Fibroblast of skin of right quadriceps (primary cell): Measurements from ENCODE around the gene ANKS3.

ENCODE experiments used
- DNase-seq: peaks from one replicate; pipeline ENCODE4 v3.0.0-alpha.2; 2013

ANKS3 gene

DNA sequence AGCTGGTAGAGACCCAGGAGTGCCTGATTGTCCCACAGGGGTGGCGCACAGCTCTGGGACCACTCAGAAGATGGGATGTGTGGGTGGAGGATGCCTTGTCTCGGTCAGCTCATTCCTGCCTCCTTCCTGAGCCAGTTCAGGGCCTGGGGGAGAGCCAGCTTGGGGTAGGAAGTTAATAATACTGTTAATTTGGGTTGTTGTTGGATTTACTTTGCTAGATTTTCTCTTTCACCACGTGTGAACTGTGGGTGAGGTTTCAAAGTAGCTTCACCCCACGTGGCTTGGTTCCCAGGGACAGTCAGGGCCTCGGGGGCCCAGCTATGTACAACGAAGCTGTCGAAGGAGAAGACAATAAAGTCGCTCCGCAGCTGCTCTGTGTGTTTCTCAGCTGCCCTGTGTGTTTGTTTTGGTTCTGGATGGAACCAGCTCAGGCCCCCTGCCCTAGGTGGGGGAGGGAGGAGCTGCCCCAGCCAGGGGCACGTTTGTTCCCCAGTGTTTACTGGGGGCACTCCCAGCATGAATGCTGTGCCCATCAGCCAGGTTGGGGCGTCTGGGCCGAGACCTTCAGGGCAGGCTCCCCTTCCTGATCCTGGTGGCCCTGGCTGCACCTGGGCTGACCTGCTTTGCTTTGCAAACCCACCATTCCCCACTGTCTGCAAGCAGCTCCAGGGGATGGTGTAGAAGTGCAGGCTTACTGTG, 38.4 kb downstream of the ANKS3 start:
- DNase-seq = no peak

DNA sequence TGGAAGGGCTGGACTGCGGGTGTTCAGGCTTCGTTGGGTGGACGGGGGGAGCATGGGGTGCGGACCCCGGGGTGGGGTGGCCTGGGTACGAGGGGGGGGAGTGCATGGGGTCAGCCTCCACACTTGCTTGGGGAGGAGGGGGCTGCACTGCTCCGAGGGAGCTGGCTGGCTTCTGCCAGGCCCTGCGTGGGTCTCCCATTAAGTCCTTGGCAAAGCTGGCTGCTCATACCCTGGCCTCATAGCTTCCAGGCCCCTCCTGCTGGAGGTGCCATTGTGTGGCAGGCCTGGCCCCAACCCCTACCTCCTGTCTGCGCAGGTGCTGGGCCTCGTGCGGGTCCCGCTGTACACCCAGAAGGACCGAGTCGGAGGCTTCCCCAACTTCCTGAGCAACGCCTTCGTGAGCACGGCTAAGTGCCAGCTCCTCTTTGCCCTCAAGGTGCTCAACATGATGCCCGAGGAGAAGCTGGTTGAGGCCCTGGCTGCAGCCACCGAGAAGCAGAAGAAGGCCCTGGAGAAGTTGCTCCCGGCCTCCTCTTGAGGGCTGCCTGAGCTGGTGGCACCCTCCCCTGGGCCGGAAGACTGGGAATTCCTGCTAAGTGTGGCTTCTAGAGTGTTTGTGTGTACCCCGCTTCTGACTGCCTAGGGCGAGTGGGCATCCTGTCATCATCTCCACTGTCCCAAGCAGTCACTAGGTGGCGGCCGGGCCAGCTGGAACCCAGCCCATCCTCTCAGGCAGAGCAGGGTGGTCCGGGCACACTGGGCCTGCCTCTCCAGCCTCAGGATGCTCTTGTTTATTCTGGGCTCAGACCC, 39.2 kb downstream of the ANKS3 start:
- DNase-seq = no peak

DNA sequence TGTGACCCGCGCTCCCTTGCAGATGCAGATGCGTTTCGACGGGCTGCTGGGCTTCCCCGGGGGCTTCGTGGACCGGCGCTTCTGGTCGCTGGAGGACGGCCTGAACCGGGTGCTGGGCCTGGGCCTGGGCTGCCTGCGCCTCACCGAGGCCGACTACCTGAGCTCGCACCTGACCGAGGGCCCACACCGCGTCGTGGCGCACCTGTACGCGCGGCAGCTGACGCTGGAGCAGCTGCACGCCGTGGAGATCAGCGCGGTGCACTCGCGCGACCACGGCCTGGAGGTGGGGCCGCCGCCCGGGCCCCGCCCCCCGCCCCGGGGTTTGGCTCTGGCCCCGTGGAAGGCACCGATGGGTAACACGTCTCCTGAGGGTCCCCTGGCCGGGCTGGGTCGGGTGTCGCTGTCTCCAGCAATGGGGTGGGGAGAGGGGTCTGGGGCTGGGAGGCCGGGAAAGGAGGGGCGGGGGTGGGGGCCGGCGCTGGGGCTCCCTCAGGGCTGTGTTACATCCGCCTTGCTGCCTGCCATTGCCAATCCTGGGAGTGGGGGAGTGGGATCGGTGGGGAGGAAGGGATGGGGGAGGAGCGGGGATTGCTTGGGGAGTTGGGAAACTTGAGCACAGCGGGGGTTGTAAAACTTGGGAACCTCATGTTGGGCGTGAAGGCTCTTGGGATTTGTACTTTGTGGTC, 40.0 kb downstream of the ANKS3 start:
- DNase-seq = peak; percentile 57

DNA sequence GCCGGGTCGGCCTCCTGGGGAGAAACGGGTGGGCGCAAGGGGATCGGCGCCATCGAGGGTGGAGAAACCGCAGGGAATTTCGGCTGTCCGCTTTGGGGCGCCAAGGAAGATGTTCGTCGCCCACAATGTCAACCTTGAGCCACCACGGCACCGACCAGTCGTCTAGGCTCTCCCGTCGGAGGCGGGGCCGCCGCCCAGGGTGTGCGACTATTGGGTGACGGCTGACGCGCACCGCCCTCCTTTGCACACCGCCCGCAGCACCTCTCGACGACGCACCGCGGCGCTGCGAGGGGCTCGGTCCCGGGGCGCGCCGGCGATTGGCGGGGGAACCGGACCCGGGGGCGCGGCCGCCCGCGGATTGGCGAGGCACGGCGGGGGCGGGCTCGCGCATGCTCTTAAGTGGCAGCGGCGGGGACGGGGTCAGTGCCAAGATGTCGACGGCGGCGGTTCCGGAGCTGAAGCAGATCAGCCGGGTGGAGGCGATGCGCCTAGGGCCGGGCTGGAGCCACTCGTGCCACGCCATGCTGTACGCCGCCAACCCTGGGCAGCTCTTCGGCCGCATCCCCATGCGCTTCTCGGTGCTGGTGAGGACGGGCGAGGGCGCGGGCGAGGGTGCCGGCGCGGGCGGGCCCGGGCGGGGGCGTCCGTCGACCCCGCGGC, 40.6 kb downstream of the ANKS3 start, which contains the start of gene NUDT16L1:
Gene NUDT16L1, plus strand, starts transcription at position 267 of the 660 bp plus-strand sequence. Its CDS starts 165 bp downstream, at position 432.
- DNase-seq = peak; percentile 95

DNA sequence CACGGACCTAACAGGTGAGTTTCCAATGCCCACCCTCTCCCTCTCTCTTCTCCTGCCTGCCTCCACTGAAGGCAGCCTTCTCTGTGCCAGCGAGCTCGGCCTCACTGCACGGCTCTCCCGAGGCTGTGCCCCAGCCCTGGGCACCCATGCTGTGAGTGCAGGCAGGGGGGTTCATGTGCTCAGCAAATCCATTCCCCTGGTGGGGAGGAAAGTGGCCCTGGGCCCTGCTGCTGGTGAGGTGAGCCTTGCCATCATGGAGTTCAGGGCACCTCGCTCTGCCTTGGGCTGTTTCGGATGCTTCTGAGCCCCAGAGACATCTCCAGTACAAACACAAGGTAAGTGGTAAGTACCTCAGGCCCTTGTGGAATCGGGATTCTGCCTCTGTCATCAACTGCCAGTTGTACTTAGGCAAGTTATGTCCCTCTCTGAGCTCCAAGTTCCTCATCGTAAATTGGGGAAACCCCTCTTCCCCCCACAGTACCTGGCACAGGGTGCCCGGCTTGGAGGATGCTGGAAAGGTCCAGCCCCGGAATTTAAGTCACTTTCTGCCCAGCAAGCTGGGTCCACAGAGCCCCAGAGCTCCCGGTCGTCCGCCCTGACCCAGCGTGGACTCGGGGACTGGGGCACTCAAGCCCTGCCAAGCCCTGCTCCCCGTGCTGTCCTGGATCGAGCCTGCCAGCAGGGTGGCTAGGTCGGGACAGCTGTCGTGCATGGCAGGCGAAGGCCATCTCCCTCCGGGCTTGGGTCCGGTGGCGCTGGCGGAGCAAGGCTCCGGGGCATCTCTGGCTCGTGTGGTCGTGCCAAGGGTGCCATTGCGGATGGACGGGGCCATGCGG, 41.4 kb downstream of the ANKS3 start:
- DNase-seq = no peak

DNA sequence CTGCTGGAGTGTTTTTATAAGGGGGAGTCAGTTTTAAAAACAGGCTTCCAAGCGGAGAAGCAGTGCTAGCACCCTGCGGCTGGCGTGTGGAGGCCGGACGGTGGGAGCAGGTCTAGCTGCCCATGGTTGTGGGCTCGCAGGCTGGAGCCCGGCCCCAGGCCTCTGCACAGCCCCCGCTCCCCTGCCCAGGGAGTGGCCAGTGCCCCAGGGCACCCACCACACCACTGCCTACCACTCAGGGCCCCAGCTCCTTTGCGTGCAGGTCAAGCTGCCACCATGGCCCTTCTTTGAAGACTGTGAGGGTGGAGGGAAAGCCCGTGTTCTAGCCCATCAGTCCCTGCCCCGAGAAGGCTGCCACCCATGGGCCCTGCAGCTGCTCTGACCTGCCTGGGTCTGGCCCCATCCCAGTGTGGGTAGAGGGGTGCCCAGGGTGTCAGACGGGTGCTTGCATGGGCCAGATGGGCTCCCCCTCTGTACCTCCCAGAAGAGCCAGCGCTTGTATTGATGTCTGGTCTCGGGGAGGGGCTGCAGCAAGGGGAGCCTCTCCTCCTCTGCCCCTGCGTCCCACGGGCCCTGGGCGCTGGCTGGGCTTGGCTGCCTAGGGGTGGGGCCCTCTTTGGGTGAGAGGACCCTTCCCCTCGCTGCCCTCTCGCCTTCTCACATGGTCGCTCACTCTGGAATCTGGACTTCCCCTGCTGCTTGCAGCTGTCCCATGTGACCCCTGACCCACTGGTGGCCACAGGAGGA, 42.2 kb downstream of the ANKS3 start:
- no peak for DNase-seq

DNA sequence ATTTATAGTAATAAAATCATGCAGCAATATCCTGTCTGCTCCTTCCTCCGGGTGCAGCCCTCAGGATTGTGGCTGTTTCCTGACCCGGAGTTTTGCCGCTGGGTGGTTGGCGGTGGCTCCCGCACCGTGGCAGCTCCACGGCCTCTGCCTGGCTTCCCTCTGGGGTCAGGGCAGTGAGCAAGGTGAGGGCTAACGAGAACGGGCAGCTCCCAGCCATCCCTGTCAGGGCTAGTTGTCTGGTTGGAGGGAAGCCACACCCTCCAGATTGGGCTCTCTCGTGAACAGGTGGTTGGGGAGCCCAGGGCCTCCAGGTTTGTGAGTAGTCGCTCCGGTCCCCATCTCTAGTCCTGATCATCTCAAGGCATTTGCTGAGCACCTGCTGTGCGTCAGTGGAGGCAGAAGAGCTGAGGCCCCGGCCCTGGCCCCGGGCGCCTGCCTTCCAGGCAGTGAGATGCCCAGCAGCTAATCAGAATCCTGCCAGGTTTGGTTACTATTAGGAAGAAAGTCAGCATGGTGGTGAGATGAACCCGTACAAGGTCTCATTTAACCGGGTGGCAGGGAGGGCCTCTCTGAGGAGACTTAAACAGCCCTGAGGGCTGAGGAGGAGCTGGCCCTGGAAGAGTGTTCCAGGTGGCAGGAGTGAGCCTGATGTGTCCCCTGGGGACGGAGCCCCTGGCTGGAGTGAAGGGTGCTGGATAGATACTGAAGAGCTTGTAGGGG, 43.0 kb downstream of the ANKS3 start:
- no peak for DNase-seq

DNA sequence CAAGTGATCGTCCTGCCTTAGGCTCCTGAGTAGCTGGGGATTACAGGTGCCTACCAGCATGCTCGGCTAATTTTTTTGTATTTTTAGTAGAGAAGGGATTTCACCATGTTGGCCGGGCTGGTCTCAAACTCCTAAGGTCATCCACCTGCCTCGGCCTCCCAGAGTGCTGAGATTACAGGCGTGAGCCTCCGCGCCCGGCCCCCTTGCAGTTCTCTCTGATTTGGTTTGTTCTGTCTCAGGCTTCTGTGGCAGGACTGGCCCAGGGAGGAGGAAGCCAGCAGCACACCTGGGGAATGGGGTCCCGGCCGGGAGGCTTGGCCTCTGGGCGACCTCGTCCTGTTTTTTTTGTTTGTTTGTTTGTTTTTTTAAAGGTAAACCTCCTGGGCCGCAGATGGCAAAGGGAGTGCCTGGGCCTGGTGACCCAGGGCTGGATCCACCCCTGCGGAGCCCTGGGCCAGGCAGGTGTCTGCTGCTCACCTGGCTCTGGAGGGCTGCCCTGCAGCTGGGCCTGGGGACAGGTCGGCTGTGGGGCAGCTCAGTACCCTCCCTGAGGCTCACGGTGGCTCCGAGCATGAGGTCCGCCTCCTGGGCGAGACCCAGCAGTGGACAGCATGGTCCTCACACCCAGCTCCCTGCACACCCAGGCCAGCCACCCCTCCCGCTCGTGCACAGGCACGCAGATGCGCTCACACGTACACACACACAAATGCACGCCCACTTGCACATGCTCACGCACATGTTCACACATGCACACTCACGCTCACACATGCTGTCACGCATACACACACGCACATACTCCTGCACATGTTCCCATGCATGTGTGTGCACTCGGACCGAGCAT, 44.0 kb downstream of the ANKS3 start:
- DNase-seq = no peak

DNA sequence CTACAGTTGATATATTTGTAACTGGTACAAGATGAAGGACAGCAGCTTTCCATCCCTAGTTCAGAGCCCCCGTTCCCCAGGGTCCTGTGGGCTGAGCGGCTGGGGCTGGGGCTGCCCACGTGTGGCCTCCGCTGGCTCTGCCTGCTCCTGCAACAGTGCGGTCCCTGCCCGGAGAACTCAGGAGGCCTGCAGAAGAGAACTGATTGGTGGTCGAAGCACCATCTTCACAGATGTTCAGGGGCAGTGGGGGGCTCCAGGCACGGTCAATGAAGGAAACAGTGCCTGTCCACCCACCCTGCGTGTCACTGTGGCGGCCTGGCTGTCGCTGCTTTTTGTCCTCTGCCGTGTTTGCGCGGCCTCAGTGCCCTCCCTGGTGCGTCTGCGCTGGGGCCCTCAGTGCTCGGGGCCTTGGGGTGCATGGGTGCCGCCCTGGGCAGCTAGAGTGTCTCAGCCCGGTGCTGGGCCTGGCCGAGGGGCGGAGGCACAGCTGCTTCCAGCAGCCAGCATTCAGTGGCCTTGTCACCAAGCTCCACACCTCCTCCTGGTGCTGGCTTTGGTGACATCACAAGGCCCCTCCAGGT, 44.9 kb downstream of the ANKS3 start:
- no peak for DNase-seq

DNA sequence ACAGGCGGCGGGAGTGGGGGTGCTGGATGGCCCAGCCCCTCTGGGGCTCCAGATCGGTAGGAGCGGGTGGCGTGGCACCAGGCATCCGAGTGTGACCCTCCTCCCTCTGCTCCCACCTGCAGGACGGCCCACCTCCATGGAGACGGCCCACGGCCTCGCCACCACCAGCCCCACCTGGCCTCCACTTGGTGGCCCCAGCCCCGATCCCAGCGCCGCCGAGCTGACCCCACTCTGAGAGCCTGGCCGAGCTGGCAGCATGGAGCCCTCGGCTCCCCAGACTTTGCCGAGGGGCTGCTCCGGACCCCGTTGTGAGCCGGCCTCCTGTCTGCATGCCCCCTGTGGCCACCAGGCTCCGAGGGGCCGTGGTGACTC, 45.4 kb downstream of the ANKS3 start:
- DNase-seq = no peak

DNA sequence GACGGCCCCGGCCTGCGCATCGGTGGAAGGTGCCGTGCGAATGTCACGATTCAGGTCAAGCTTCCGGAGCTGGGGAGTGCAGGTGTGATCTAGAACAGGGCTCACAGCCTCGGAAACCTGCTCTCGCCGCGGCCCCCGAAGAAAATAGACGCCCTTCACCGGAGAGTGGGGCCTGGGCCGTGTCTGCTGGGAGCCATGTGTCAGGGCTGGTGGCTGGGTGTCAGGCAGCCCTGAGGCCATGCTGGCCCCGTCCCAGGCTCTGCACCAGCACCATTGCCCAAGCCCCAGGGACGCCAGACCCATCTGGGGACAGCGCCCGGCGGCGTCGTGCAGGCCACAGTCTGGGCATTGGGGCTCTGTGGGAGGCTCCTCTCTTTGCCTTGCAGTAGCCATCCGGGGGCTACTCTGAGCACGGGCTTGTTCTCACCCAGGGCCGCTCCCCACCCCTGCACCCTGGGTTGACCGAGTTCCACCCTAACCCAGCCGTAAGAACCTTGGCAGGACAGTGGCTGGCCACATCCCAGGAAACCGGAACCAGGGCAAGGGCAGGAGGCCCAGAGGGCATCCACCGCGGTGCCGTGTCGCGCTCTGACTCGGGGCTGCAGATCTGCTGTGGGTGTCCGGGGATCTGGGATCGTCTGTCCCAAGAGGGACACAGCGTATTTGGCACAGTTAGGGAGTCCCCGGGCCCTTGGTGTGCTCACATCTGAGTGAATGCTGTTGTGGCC, 46.0 kb downstream of the ANKS3 start:
- no peak for DNase-seq

DNA sequence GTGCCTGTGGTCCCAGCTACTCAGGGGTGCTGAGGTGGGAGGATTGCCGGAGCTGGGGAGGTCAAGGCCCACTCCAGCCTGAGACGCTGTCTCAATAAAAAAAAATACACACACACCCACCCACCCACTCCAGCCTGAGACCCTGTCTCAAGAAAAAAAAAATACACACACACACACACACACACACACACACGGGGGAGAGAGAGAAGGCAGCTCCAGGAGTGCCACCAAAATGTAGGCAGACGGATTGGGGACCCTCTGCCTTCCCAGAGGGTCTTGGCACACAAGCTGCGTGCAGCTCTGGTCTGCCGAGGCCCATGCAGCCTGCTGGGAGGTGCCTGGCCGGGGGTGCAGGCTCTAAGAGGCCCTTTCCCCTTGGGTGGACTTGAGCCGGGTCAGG, 46.7 kb downstream of the ANKS3 start:
- no peak for DNase-seq

DNA sequence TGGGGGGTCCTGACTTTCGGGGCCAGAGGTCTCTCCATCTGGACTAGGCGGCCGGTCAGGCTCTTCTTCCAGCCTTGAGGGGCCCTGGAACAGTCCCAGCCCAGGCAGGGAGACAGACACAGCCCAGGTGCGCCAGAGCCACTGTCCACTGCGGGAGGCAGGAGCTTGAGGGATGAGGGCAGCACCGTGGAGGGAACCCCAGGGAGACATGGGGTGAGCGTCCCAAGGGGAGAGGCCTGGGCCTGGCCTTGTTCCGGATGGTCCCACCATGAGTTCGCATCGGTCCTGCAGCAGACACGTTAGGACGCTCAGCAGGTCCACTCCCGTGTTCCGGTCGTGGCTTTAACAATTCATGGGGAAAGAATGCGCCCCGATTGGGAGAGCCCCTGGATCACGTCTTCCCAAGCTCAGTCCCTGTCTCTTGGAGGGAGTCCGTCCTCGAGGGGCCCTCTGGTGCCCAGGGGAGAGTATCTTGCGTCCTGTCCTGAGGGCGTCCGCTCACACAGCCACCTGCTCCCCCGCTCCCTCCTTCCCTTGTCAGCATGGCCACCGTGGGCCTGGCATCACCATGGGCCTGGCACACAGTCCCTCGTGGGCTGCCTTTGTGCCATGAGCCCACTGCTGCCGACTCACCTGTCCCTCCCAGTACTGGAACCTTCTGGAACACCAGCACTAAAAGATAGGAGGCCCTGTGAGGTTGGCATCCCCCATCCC, 47.4 kb downstream of the ANKS3 start:
- DNase-seq = no peak

DNA sequence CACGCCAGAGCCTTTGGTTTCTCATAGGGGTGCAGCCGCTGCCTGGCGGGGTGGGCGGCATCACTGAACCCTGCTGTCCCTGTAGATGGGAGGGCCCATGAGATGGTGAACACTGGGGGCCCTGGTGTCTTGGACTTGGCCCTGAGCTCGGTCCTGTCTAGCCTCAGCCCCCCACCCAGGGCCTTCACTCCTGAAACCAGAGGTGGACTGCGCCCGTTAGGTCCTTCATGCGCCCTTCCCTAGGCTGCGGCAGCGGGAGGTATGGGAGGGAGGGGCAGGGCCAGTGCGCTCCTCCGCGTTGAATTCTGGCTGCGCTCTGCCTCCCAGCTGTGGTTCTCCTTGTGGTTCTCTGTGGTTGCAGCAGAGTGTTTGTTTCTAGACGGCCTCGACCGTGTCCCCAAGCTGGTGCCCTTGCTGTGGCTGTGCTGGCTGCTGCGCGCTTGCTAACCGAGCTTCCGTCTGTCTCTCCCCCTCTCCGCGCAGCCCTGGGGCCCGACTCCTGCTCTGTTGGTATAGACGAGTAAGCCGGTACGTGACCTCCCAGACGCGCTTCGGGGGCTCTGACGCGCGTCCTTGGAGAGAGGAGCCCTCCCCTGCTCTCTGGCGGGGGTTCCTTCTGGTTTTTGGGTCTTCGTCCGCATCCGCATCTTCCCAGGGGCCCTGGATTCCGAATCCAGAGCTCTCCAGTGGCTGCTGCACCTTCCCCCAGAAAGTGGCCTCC, 48.1 kb downstream of the ANKS3 start:
- no peak for DNase-seq

DNA sequence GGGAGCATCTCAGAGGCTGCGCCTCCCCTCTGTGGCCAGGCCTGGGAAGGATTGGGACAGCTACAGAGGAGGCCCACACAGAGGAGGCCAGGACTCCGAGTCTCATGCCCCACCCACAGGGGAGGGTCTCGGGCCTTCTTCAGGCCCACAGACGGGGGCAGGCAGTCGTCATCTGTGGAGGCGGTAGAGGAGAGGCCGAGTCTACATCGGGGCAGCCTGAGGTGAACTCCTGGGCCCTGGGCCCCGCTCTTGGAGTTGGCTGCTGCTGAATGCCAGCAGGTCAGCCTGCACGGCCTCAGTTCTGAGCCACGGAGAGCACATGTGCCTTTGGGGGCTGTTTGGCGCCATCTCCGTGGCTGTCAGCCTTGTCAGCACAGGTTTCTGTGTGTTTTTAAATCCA, 48.8 kb downstream of the ANKS3 start:
- no peak for DNase-seq

DNA sequence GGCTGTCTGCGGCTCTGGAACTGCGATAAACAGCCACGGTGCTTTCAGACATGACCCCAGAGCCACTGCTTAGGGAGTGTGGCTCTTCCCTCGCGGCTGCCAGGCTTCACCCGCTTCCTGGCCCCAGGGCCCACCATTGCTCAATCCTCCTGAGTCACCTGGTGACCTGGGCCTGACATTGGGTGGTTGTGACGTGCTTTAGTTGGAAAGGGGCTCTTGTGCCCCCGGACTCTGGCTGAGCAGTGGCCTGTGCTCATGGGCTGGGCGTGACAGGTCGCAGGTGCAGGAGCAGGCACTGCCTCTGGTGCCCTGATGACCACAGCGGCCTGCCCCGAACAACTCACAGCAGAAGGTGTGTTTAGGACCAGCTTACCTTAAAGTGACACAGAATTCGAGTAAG, 49.3 kb downstream of the ANKS3 start:
- DNase-seq = no peak

DNA sequence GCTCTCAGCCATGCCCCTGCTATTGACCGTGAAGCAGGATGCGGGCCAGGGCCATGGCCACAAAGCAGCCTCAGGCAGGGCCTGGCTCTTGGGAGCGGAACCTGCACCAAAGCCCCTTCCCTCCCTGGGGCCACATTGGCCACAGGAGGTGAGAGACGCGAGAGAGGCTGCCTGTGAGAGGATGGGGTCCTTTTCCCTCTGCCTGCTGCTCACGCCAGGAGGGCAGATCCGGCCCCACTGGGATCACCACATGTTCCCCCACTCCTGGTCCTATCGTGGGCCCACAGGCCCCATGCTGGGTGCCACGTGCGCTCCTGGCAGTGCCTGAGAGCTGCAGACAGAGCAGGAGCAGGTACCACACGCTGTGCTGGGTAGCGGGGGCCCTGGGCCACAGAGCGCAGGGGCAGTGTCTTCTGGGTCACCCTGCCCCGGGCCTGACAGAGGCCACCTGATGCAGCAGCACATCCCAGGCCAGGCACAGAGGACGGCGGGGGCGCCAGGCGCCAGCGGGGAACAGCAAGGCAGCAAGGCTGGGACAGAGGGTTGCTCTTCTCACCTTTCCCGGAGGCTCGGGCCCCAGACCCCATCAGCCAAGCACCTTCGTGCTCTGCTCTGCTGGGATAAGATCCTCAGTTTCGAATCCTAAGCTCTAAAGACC, 49.9 kb downstream of the ANKS3 start:
- DNase-seq = no peak
